GM18519 (cell line): Measurements from ENCODE around the gene ZC3H15.
A peak's percentile ranks its signal among the peaks of the same experiment; 100 is the strongest.
"Not testable (repeated sequence)": the region's sequence is repeated elsewhere in the genome, so short reads cannot be mapped to it uniquely, and the experiment has no call there.

Source experiments
- ATAC-seq: cut with Tn5 transposase; IDR thresholded peaks from one replicate; pipeline ENCODE4 v1.9.1; 2021; ENCODE audit warnings: mild to moderate bottlenecking, moderate library complexity; ENCODE audit not compliant: unreplicated experiment, low FRiP score

Gene ZC3H15

DNA sequence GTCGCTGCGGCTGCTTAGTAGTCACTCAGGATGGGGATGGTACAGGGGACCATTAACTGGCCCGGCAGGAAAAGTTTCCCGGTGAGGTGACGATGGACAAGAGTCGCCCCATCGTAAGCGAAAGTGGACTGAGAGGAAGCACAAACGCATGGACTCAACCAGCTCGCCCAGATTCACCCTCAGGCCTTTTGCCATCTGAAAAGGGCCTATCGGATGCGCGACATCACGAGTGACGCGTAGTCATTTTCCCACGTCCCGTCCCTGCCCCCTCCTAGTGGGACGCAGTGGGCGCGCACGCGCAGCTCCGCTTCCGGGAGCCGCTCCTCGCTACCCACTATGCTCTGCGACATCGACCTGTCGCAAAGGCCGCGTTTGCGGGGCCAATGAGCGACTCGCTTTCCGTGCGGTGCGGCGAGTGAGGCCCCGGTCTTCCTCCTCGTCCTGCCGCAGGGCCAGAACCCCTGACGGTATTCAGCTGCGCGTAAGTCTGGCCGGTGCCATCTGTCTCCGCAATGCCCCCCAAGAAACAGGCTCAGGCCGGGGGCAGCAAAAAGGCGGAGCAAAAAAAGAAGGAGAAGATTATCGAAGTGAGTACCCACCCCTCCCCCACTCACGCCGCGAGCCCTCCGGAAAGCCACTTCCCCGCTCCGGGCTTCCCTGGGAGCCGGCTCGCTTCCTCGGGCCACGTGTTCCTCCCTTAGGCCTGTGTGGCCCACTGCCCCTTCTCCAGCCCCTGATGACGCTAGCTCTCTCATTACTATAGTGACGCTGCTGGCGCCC is at the start of gene ZC3H15:
Gene ZC3H15 (plus strand): TSS at position 390 of the 780 bp plus-strand sequence. CDS start 123 bp downstream, at position 513.
- ATAC-seq = peak; percentile 77

DNA sequence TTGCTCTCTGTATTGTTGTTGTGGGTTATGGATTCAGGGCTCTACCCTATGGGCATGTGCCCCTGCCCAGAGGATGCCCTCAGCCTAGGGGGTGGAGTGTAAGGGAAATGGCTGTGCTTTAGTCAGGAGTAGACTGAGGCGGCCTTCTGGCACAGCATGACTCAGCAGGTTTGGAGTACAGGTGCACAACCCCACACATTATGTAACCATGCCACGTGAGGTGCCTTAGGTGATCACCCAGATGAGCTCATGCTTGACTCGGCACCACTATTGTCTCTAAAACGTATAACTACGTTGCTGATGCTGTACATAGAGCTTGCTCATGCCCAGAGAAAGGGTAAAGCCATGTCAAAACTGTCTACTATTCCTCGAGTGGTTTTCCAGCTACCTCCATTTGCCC is 48.3 kb upstream of the ZC3H15 start:
- ATAC-seq = no peak

- ATAC-seq = not testable (repeated sequence)
Observed at GRCh38 chr2:186439673-186440095, 46.4 kb upstream of the ZC3H15 start.

GRCh38 chr2:186440506-186440905 is 45.6 kb upstream of the ZC3H15 start:
- ATAC-seq = no peak

GRCh38 chr2:186442885-186443284 is 43.2 kb upstream of the ZC3H15 start:
- ATAC-seq = no peak

- ATAC-seq = no peak
Observed at GRCh38 chr2:186443851-186444250, 42.2 kb upstream of the ZC3H15 start.

DNA sequence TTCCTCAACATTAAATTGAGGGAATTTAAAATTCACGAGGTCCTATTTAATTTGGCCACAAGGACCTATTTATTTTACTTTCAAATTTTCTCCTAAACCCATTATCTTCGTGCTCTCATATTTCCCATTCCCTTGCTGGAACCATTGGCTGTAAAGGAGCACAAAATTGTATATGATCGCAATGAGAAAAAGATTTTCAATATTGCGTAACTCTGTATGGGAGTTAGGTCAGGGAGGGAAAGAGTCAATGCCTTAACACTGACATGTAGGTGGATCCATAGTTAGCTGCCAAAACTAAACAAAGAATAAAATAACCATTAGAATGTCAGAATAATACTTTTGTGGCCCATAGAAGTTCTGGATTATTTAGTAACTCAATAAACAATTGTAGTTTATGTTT is 40.6 kb upstream of the ZC3H15 start:
- no peak for ATAC-seq

DNA sequence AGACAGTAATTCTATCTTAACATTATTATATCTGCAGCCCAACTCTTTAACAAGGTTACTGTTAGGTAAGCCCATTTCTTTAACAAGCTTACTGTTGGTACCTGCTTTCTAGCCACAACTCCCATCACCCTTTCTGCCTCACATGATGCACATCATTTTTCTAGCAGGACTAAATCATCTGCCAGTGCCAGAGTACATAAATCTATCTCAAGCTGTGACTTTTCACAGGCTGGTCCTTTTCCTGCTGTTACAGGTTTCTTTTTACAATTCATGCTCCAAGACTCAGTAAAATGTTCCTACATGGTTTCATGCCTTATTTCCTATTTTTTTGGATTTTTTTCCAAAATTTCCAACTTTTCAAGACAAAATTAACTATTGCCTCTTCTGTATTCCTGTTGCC is 30.4 kb upstream of the ZC3H15 start:
- ATAC-seq = no peak

GRCh38 chr2:186456941-186457340 is 29.1 kb upstream of the ZC3H15 start:
- ATAC-seq = no peak

DNA sequence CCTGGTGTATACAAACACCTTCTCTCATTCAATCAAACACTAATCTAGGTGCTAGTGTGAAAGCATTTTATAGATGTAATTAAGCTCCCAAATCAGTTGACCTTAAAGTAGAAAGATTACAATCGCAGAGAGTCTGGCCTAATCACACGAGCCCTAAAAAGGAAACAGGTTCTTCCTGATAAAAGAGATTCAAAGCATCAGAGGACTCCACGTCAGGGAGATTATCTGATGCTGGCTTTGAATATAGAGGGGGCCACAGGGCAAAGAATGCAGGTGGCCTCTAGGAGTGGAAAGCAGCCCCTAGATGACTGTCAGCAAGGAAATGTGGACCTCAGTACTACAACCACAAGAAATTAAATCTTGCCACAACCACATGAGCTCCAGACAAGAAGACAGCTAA is 28.2 kb upstream of the ZC3H15 start:
- no peak for ATAC-seq

DNA sequence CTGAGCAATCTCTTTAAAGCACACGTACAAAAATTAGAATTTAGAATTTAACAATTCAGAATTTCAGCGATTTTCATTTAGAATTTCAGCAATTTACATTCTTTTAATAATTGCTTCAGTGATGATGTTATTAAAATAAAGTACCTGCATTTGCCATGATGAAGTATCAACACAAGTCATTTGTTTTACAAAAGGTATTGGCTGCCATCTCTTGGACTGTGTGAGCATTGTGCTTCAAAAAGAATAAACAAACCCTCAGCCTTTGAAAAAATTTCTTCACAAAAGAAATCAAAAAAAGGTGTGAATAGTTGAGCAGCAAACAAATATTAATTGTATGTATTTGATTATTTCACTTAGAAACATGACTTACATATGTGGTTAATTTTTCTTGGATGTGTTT is 27.1 kb upstream of the ZC3H15 start:
- ATAC-seq = no peak

DNA sequence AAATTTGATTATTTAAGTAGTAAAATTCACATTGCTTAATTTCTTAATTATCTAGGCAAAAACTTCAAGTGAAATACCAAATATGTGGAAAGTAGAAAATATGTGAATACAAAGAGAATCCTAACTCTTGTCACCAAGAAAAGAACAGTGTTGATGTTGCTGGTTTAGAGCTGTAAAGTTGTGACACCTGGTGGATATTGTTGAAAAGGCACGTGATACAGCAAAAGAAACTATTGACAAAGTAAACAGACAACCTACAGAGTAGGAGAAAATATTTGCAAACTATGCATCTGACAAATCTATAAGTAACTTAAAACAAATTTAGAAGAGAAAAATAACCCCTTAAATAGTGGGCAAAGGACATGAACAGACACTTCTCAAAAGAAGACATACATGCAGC is 25.6 kb upstream of the ZC3H15 start:
- peak; percentile 75 for ATAC-seq

DNA sequence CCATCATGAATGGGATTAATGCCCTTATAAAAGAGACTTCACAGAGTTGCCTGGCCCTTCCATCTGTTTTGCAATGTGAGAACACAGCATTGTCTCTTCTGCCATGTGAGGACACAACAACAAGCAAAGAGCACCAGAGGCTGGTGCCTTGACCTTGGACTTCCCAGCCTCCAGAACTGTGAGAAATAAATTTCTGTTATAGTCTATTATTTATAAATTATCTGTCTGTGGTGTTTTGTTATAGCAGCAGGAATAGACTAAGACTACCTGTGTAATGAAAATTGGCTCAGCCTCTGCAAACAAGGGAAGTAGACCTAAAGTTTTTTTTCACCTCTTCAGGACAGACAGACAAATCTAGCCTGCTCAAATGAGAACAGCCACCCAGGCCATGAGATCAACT is 19.3 kb upstream of the ZC3H15 start:
- ATAC-seq = no peak

GRCh38 chr2:186467421-186467820 is 18.6 kb upstream of the ZC3H15 start:
- ATAC-seq = no peak

- ATAC-seq = not testable (repeated sequence)
Observed at GRCh38 chr2:186472722-186473493, 13.2 kb upstream of the ZC3H15 start.

DNA sequence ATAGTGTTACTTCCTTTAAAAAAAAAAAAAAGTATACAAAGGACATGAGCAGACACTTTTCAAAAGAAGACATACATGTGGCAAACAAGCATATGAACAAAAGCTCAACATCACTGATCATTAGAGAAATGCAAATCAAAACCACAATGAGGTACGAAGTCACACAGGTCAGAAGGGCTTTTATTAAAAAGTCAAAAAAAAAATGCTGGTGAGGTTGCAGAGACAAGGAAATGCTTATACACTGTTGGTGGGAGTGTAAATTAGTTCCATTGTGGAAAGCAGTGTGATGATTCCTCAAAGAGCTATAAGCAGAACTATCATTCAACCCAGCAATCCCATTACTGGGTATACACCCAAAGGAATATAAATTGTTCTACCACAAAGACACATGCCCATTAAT is 11.8 kb upstream of the ZC3H15 start:
- not testable (repeated sequence) for ATAC-seq

- ATAC-seq = no peak
Observed at GRCh38 chr2:186477790-186478189, 8.3 kb upstream of the ZC3H15 start.

DNA sequence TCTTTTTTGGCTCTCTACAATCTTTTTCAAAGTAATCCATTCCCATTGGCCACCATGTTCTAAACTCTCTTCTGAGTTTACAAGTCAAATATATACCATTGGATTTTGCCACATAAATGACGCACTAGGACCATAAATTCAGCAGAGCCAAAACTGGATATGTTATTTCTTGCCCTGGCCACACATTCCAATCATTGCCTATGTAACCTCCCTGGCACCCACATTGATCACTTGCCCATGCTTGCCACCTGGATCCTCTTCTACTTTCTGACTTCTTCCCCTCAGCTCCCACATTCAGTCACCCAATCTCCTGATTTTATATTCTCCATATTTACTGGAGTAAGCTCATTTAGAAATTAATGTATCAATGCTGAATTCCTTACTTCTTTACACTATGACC is 5.1 kb upstream of the ZC3H15 start:
- no peak for ATAC-seq

- ATAC-seq = no peak
Observed at GRCh38 chr2:186484062-186484735, 1.9 kb upstream of the ZC3H15 start.

DNA sequence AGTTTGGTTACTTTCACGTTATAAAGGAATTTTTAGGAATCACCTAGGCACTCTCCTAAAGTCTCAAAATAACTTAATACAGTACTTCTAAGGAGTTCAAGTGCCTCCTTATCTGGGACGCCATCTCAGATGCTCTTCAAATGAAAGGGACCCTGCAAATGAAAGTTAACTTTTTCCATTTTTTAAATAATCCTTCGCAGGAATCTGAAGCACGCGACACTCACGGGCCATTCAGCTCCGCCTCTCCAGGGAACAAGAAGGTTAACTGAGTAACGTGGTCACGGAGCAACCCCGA is 537 bp upstream of the ZC3H15 start:
- ATAC-seq = peak; percentile 28
